22Rv1 (cell line): ENCODE measurements around the gene FHAD1.

ENCODE experiments used
- CTCF ChIP-seq: fragments of 450-650 bp; IDR thresholded peaks from 2 replicates; pipeline ENCODE4 v1.5.1; 2017; ENCODE audit warnings: mild to moderate bottlenecking
- ZFX ChIP-seq: fragments of 450-650 bp; IDR thresholded peaks from 2 replicates; pipeline ENCODE4 v1.6.1; 2017; ENCODE audit warnings: antibody characterized with exemption, borderline replicate concordance

DNA sequence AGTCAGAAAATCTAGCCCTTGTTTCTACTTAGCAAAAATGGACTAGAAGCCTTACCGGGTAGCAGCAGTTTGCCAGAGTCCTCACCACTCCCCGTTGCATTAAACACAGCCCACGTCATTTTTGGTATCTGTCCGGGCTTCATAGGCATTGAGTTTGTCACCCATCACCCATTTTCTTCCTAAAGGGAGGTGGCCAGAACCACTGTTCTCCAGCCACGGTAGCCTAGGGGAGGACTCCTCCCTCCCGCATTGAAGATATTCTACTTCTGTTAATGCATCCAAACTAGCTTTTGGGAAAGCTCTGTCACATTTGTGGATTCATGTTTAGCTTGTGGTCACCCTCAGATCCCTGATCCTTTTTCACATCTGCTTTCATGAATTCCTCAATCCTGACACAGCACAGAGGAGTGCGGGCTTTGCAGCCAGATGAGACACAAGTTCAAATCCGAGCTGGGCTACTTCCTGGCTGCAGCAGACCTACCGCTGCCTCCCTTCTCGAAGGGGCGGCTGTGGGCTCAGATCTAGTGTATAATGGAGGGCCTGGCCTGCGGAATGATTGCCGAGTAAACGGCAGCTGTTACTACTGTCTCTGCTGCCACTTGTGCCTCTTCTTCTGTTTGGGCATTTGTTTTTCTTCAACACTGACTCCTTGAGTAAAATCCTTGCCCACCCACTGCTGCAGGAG lies 99.5 kb downstream of the FHAD1 start:
- TF ChIP-seq CTCF: no peak
- no peak for TF ChIP-seq ZFX
